Measurements from ENCODE around the gene RBKS. TPM values are rescaled to one million over a fixed set of nuclear protein-coding genes. Genes with fewer than 3 reads are reported as not detected.
"Not testable (repeated sequence)": the region's sequence is repeated elsewhere in the genome, so short reads cannot be mapped to it uniquely, and the experiment has no call there.

RBKS gene
- total RNA-seq, 1 donor from 2014 or later, result 0.79 TPM

DNA sequence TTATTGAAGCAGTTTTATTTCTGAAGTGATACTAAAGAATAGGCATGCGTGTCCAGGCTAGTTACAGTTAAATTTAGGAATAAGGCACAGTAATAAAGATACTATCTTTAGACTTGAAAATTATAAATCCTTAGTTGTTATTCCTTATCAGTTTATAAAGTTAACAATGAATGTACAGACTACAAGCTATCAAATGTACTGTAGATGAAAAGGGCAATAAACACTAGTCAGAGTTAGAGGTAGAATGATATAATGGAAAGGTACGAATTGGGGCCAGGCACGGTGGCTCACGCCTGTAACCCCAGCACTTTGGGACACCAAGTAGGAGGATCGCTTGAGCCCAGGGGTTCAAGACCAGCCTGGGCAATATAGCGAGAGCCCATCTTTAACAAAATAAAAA is 3.9 kb downstream of the RBKS start:
- Histone ChIP-seq H3K27me3 (ENCODE audit: control insufficient read depth, insufficient read depth, low read length) (no peaks in the 10 kb centered on the region), H3K4me3 (ENCODE audit: low read depth, low read length) (no peak overlapping the region), H3K36me3 (ENCODE audit: control insufficient read depth, insufficient read depth, low read length) (no peaks in the 10 kb centered on the region)
- DNase-seq (ENCODE audit: low read depth), result no peak
- TF ChIP-seq, protein P1, sequence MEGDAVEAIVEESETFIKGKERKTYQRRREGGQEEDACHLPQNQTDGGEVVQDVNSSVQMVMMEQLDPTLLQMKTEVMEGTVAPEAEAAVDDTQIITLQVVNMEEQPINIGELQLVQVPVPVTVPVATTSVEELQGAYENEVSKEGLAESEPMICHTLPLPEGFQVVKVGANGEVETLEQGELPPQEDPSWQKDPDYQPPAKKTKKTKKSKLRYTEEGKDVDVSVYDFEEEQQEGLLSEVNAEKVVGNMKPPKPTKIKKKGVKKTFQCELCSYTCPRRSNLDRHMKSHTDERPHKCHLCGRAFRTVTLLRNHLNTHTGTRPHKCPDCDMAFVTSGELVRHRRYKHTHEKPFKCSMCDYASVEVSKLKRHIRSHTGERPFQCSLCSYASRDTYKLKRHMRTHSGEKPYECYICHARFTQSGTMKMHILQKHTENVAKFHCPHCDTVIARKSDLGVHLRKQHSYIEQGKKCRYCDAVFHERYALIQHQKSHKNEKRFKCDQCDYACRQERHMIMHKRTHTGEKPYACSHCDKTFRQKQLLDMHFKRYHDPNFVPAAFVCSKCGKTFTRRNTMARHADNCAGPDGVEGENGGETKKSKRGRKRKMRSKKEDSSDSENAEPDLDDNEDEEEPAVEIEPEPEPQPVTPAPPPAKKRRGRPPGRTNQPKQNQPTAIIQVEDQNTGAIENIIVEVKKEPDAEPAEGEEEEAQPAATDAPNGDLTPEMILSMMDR (IDR thresholded peaks at IDR 0.05; ENCODE audit: insufficient read depth, low read length, severe bottlenecking), result no peak
- FAIRE-seq, result no peak

DNA sequence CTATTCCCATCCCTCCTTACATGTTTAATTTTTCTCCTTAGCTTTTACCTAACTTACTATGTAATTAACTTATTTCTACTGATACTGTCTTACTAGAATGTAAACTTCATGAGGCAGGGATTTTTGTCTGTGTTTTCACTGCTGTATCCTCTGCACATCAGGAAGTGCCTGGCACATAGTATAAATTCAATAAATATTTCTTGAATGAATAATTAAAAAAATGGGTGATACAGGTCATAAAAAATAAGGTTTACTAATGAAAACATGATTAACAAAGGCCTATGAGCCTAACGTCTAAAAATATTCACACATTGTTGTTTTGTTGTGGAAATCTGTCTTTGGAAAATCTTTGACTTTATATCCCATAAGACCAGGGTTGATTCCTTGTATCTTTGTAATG is 4.5 kb downstream of the RBKS start:
- H3K4me3 ChIP-seq (ENCODE audit: low read depth, low read length), result no peak overlapping the region
- FAIRE-seq (no peak), DNase-seq (ENCODE audit: low read depth) (no peak)
- H3K27me3 ChIP-seq (ENCODE audit: control insufficient read depth, insufficient read depth, low read length), result no peaks in the 10 kb centered on the region
- TF ChIP-seq, protein P1 (IDR thresholded peaks at IDR 0.05; ENCODE audit: insufficient read depth, low read length, severe bottlenecking), result no peak
- no peaks in the 10 kb centered on the region for H3K36me3 ChIP-seq (ENCODE audit: control insufficient read depth, insufficient read depth, low read length)

DNA sequence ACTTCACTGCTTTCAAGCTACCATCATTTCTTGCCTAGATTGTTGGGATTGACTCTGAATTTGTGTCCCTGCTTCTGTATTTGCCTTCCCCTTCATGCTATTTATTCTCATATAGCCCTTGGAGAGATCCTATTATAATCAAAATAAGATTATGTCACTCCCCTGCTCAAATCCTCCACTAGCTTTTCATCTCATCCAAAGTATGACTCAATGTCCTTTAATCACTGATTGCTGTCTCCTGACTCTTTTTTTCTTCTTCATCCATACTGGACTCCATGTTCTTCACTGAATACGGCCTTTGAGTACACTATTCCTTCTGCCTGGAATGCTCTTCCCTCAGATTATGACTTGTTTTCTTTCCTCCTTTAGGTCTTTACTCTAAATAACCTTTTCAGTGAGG is 5.0 kb downstream of the RBKS start:
- Histone ChIP-seq H3K4me3 (ENCODE audit: low read depth, low read length) (no peak overlapping the region), H3K27me3 (ENCODE audit: control insufficient read depth, insufficient read depth, low read length) (no peaks in the 10 kb centered on the region), H3K36me3 (ENCODE audit: control insufficient read depth, insufficient read depth, low read length) (no peaks in the 10 kb centered on the region)
- DNase-seq (ENCODE audit: low read depth) (peak; percentile 38), FAIRE-seq (no peak)
- TF ChIP-seq, protein P1 (IDR thresholded peaks at IDR 0.05; ENCODE audit: insufficient read depth, low read length, severe bottlenecking), result no peak

DNA sequence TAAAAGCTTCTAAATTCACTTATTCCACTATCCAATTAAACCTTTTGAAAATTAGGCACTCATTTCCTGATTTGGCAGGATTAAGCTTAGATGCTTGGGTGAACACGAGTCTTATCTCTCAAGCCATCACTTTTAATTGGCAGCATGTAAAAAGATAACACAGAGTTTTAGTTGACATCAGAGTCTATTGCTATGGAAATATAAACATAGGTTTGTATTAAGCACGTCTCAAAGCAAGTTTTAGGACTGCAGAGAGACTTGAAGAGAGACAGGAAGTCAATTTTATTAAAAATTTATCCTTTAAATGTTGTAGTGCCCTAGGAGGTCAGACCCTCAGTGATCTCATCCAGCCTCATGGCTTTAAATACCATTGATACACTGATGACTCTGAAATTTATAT is 5.6 kb downstream of the RBKS start:
- no peak for FAIRE-seq
- no peak overlapping the region for H3K4me3 ChIP-seq (ENCODE audit: low read depth, low read length)
- DNase-seq (ENCODE audit: low read depth), result no peak
- no peaks in the 10 kb centered on the region for H3K27me3 ChIP-seq (ENCODE audit: control insufficient read depth, insufficient read depth, low read length)
- H3K36me3 ChIP-seq (ENCODE audit: control insufficient read depth, insufficient read depth, low read length), result no peaks in the 10 kb centered on the region
- TF ChIP-seq, protein P1 (IDR thresholded peaks at IDR 0.05; ENCODE audit: insufficient read depth, low read length, severe bottlenecking), result no peak

DNA sequence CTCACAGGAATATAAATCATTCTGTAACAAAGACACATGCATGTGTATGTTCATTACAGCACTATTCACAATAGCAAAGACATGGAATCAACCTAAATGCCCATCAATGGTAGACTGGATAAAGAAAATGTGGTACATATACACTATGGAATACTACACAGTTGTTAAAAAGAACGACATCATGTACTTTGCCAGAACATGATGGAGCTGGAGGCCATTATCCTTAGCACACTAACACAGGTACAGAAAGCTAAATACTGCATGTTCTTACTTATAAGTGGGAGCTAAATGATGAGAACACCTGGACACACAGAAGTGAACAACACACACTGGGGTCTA is 7.6 kb downstream of the RBKS start:
- H3K27me3 ChIP-seq (ENCODE audit: control insufficient read depth, insufficient read depth, low read length); FAIRE-seq; DNase-seq (ENCODE audit: low read depth); H3K36me3 ChIP-seq (ENCODE audit: control insufficient read depth, insufficient read depth, low read length); H3K4me3 ChIP-seq (ENCODE audit: low read depth, low read length): not testable (repeated sequence)

DNA sequence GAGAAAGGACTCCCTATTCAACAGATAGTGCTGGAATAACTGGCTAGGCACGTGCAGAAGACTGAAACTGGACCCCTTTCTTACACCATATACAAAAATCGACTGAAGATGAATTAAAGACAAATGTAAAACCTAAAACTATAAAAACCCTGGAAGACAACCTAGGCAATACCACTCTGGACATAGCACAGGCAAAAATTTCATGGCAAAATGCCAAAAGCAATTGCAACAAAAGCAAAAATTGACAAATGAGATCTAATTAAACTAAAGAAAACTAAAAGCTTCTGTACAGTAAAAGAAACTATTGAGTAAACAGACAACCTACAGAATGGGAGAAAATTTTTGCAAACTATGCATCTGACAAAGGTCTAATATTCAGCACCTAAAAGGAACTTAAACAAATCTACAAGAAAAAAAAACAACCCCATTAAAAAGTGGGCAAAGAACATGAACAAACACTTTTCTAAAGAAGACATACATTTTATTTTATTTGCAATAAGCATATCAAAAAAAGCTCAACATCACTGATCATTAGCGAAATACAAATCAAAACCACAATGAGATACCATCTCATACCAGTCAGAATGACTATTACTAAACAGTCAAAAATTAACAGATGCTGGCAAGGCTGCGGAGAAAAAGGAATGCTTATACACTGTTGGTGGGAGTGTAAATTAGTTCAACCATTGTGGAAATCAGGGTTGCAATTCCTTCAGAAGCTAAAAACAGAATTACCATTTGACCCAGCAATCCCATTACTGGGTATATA is 8.2 kb downstream of the RBKS start:
- FAIRE-seq; H3K27me3 ChIP-seq (ENCODE audit: control insufficient read depth, insufficient read depth, low read length); DNase-seq (ENCODE audit: low read depth); H3K4me3 ChIP-seq (ENCODE audit: low read depth, low read length); H3K36me3 ChIP-seq (ENCODE audit: control insufficient read depth, insufficient read depth, low read length): not testable (repeated sequence)

DNA sequence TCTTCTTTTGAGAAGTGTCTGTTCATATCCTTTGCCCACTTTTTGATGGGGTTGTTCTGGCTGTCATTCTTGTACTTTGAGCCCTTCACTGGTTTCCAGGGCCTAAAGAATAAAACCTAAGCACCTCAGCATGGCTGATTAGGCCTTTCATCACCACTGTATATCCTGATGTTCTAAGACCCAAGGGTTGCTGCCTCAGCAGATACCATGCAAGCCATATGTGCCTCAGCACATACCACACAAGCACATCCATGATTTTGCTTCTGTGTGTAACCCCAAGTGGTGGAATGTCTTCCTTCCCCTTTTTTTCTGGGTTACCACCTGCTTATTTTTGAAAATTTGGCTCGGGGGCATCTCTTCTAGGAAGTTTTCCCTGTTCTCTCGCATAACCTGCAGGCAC is 11.4 kb downstream of the RBKS start:
- Histone ChIP-seq H3K36me3 (ENCODE audit: control insufficient read depth, insufficient read depth, low read length) (no peaks in the 10 kb centered on the region), H3K27me3 (ENCODE audit: control insufficient read depth, insufficient read depth, low read length) (no peaks in the 10 kb centered on the region), H3K4me3 (ENCODE audit: low read depth, low read length) (no peak overlapping the region)
- DNase-seq (ENCODE audit: low read depth) (no peak), FAIRE-seq (no peak)
- TF ChIP-seq, protein P1 (IDR thresholded peaks at IDR 0.05; ENCODE audit: insufficient read depth, low read length, severe bottlenecking), result no peak

Measured in bronchial epithelial cell (primary cell).